ENCODE results near the gene ECM2.

DNA sequence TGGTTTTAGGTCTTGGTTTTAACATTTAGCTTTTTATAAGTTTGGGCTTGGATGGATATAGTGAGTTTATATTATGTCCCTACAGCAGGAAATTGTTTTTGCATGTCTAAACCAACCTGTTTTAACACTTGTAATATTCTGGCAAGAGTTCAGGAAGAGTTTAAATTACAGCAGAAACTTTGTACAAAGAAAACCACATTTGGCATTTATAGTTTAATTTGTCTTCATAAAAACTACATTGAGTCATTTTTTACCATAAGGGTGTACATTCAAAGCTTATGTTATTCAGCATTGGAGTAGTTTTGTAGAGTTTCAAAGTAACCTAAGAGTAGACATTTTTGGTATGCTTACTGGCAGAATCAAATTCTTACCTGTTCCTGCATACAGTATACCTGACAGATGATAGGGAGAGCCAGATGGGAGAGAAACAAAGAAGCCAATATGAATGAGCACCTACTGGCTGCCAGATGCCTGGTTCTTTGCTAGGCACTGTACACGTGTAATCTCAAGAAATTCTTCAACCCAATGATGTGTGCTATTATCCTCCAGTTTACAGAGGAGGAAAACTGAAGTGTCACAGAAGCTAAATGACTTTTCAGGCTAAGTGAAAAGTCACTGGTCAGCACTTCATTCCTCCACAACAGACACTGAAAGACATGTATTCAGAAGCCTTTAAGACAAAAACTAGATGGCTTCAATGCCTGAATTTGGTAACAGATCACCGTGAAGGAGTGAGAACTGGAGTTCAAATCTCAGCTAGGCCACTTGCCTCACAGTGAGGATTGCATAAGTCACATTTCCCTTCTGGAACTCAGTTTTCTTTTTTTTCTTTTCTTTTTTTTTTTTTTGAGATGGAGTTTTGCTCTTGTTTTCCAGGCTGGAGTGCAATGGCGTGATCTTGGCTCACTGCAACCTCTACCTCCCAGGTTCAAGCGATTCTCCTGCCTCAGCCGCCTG lies 25.9 kb upstream of the ECM2 start:
- no peak for TF ChIP-seq RXRA (CRISPR knock-in tag; IDR thresholded peaks at IDR 0.05)
- TF ChIP-seq KLF9 (CRISPR knock-in tag; IDR thresholded peaks at IDR 0.05; ENCODE audit: low read depth) = no peak
- TF ChIP-seq, protein P1, sequence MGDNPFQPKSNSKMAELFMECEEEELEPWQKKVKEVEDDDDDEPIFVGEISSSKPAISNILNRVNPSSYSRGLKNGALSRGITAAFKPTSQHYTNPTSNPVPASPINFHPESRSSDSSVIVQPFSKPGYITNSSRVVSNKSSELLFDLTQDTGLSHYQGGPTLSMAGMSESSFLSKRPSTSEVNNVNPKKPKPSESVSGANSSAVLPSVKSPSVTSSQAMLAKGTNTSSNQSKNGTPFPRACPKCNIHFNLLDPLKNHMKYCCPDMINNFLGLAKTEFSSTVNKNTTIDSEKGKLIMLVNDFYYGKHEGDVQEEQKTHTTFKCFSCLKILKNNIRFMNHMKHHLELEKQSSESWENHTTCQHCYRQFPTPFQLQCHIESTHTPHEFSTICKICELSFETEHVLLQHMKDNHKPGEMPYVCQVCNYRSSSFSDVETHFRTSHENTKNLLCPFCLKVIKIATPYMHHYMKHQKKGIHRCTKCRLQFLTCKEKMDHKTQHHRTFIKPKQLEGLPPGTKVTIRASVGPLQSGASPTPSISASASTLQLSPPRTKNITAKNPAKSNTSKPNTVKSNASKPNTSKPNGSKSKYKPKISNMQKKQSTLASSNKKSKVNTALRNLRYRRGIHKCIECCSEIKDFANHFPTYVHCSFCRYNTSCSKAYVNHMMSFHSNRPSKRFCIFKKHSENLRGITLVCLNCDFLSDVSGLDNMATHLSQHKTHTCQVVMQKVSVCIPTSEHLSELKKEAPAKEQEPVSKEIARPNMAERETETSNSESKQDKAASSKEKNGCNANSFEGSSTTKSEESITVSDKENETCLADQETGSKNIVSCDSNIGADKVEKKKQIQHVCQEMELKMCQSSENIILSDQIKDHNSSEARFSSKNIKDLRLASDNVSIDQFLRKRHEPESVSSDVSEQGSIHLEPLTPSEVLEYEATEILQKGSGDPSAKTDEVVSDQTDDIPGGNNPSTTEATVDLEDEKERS (CRISPR knock-in tag; IDR thresholded peaks at IDR 0.05) = no peak
- TF ChIP-seq, protein P2, sequence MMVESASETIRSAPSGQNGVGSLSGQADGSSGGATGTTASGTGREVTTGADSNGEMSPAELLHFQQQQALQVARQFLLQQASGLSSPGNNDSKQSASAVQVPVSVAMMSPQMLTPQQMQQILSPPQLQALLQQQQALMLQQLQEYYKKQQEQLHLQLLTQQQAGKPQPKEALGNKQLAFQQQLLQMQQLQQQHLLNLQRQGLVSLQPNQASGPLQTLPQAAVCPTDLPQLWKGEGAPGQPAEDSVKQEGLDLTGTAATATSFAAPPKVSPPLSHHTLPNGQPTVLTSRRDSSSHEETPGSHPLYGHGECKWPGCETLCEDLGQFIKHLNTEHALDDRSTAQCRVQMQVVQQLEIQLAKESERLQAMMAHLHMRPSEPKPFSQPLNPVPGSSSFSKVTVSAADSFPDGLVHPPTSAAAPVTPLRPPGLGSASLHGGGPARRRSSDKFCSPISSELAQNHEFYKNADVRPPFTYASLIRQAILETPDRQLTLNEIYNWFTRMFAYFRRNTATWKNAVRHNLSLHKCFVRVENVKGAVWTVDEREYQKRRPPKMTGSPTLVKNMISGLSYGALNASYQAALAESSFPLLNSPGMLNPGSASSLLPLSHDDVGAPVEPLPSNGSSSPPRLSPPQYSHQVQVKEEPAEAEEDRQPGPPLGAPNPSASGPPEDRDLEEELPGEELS (CRISPR knock-in tag; IDR thresholded peaks at IDR 0.05) = no peak
- TF ChIP-seq ZNF883 (CRISPR knock-in tag; IDR thresholded peaks at IDR 0.05; ENCODE audit: not compliant biosample characterization) = no peak

All from HepG2 (cell line).